Measurements from ENCODE around the gene TMA7B.

Gene TMA7B

DNA sequence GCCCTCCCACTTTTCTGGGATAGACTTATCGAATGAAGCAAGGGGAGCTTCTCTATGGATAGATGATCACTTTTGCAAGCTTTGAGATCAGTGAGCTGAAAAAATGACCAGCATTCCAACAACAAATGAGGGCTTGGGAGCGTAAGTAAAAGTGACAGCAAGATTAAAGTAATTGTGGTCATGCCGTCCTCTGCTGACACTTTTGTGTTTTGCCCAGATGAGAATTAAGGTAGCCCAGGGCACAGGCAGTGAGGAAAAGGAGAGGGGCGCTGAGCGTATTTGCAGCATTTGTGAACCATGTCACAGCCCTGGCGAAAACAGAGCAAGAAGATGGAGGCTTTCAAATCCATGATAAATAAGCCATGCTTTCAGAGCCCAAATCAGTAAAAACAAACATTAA is 24.6 kb upstream of the TMA7B start:
- no peaks in the 10 kb centered on the region for H3K36me3 ChIP-seq (ENCODE audit: control insufficient read depth in 1 of 2, insufficient read depth in 2 of 2, low read length in 2 of 2)
- H3K27me3 ChIP-seq (ENCODE audit: low read depth, low read length): no peaks in the 10 kb centered on the region
- no peak overlapping the region for H3K4me3 ChIP-seq (ENCODE audit: low read depth in 1 of 2, low read length in 2 of 2)
- no peak overlapping the region for H3K27ac ChIP-seq (ENCODE audit: low read length)
- no peaks in the 10 kb centered on the region for H3K4me1 ChIP-seq (ENCODE audit: control insufficient read depth in 1 of 2, insufficient read depth in 2 of 2, low read length in 2 of 2)
- no peaks in the 10 kb centered on the region for H3K9me3 ChIP-seq (ENCODE audit: control insufficient read depth in 1 of 2, low read length in 2 of 2)

GRCh38 chr22:39936523-39937145 is 23.6 kb upstream of the TMA7B start:
- no peaks in the 10 kb centered on the region for H3K4me1 ChIP-seq (ENCODE audit: control insufficient read depth in 1 of 2, insufficient read depth in 2 of 2, low read length in 2 of 2)
- H3K27ac ChIP-seq (ENCODE audit: low read length): no peak overlapping the region
- no peak overlapping the region for H3K4me3 ChIP-seq (ENCODE audit: low read depth in 1 of 2, low read length in 2 of 2)
- no peaks in the 10 kb centered on the region for H3K27me3 ChIP-seq (ENCODE audit: low read depth, low read length)
- no peaks in the 10 kb centered on the region for H3K36me3 ChIP-seq (ENCODE audit: control insufficient read depth in 1 of 2, insufficient read depth in 2 of 2, low read length in 2 of 2)
- H3K9me3 ChIP-seq (ENCODE audit: control insufficient read depth in 1 of 2, low read length in 2 of 2): no peaks in the 10 kb centered on the region

DNA sequence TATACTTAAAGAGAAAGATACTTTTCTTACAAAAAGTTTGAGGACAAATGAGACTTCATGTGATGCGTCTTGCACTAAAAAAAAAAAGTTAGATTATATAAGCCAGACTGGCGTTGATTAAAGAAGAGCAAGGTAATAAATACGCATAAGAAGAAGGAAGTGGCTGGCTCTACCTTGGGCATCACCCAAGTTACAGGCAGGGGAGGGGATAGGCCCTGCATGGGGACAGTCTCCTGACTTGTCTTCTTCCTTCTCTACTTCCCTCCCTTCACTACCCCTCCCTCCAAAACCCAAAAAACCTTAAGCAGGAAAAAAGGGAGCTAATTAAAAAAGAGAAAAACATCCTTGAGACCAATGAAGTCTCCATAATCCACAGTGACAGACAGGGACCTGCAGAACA is 22.3 kb upstream of the TMA7B start:
- no peaks in the 10 kb centered on the region for H3K9me3 ChIP-seq (ENCODE audit: control insufficient read depth in 1 of 2, low read length in 2 of 2)
- H3K4me3 ChIP-seq (ENCODE audit: low read depth in 1 of 2, low read length in 2 of 2): no peak overlapping the region
- no peaks in the 10 kb centered on the region for H3K4me1 ChIP-seq (ENCODE audit: control insufficient read depth in 1 of 2, insufficient read depth in 2 of 2, low read length in 2 of 2)
- no peaks in the 10 kb centered on the region for H3K36me3 ChIP-seq (ENCODE audit: control insufficient read depth in 1 of 2, insufficient read depth in 2 of 2, low read length in 2 of 2)
- no peak overlapping the region for H3K27ac ChIP-seq (ENCODE audit: low read length)
- no peaks in the 10 kb centered on the region for H3K27me3 ChIP-seq (ENCODE audit: low read depth, low read length)

- Histone ChIP-seq H3K27ac (ENCODE audit: low read length) (no peak overlapping the region), H3K4me3 (ENCODE audit: low read depth in 1 of 2, low read length in 2 of 2) (no peak overlapping the region), H3K36me3 (ENCODE audit: control insufficient read depth in 1 of 2, insufficient read depth in 2 of 2, low read length in 2 of 2) (no peaks in the 10 kb centered on the region), H3K27me3 (ENCODE audit: low read depth, low read length) (no peaks in the 10 kb centered on the region), H3K9me3 (ENCODE audit: control insufficient read depth in 1 of 2, low read length in 2 of 2) (no peaks in the 10 kb centered on the region), H3K4me1 (ENCODE audit: control insufficient read depth in 1 of 2, insufficient read depth in 2 of 2, low read length in 2 of 2) (no peaks in the 10 kb centered on the region)
These were observed 21.6 kb upstream of the TMA7B start for GRCh38 chr22:39938509-39939111.

GRCh38 chr22:39939830-39940229 is 20.4 kb upstream of the TMA7B start:
- Histone ChIP-seq H3K27me3 (ENCODE audit: low read depth, low read length) (no peaks in the 10 kb centered on the region), H3K4me3 (ENCODE audit: low read depth in 1 of 2, low read length in 2 of 2) (no peak overlapping the region), H3K27ac (ENCODE audit: low read length) (no peak overlapping the region), H3K36me3 (ENCODE audit: control insufficient read depth in 1 of 2, insufficient read depth in 2 of 2, low read length in 2 of 2) (no peaks in the 10 kb centered on the region), H3K9me3 (ENCODE audit: control insufficient read depth in 1 of 2, low read length in 2 of 2) (no peaks in the 10 kb centered on the region), H3K4me1 (ENCODE audit: control insufficient read depth in 1 of 2, insufficient read depth in 2 of 2, low read length in 2 of 2) (no peaks in the 10 kb centered on the region)

GRCh38 chr22:39940757-39941305 is 19.4 kb upstream of the TMA7B start:
- no peak overlapping the region for H3K27ac ChIP-seq (ENCODE audit: low read length)
- no peak overlapping the region for H3K4me3 ChIP-seq (ENCODE audit: low read depth in 1 of 2, low read length in 2 of 2)
- no peaks in the 10 kb centered on the region for H3K9me3 ChIP-seq (ENCODE audit: control insufficient read depth in 1 of 2, low read length in 2 of 2)

DNA sequence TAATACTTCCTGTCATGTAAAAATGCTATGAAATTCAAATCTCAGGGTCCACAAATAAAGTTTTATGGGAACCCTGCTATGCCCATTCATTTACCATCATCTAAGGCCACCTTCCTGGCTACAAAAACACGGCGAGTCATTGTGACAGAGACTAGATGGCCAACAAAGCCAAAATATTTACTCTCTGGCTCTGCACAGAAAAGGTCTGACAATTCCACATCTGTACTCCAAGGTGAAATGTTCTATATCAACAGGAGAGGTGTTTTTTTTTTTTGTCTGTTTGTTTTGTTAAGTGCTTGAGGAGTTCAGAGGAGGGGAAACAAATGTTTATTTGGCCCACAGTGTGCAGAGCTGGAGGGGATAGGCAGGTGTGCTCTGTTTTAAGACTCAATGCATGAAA is 18.6 kb upstream of the TMA7B start:
- no peaks in the 10 kb centered on the region for H3K27me3 ChIP-seq (ENCODE audit: low read depth, low read length)
- no peaks in the 10 kb centered on the region for H3K4me1 ChIP-seq (ENCODE audit: control insufficient read depth in 1 of 2, insufficient read depth in 2 of 2, low read length in 2 of 2)
- H3K9me3 ChIP-seq (ENCODE audit: control insufficient read depth in 1 of 2, low read length in 2 of 2): no peaks in the 10 kb centered on the region
- H3K4me3 ChIP-seq (ENCODE audit: low read depth in 1 of 2, low read length in 2 of 2): no peak overlapping the region
- H3K27ac ChIP-seq (ENCODE audit: low read length): no peak overlapping the region
- H3K36me3 ChIP-seq (ENCODE audit: control insufficient read depth in 1 of 2, insufficient read depth in 2 of 2, low read length in 2 of 2): no peaks in the 10 kb centered on the region

More at GRCh38 chr22:39940757-39941305, 19.4 kb upstream of the TMA7B start:
- Histone ChIP-seq H3K36me3 (ENCODE audit: control insufficient read depth in 1 of 2, insufficient read depth in 2 of 2, low read length in 2 of 2) (no peaks in the 10 kb centered on the region), H3K27me3 (ENCODE audit: low read depth, low read length) (no peaks in the 10 kb centered on the region), H3K4me1 (ENCODE audit: control insufficient read depth in 1 of 2, insufficient read depth in 2 of 2, low read length in 2 of 2) (no peaks in the 10 kb centered on the region)

- no peak overlapping the region for H3K27ac ChIP-seq (ENCODE audit: low read length)
- no peaks in the 10 kb centered on the region for H3K36me3 ChIP-seq (ENCODE audit: control insufficient read depth in 1 of 2, insufficient read depth in 2 of 2, low read length in 2 of 2)
- no peaks in the 10 kb centered on the region for H3K9me3 ChIP-seq (ENCODE audit: control insufficient read depth in 1 of 2, low read length in 2 of 2)
- no peaks in the 10 kb centered on the region for H3K27me3 ChIP-seq (ENCODE audit: low read depth, low read length)
- H3K4me3 ChIP-seq (ENCODE audit: low read depth in 1 of 2, low read length in 2 of 2): no peak overlapping the region
- no peaks in the 10 kb centered on the region for H3K4me1 ChIP-seq (ENCODE audit: control insufficient read depth in 1 of 2, insufficient read depth in 2 of 2, low read length in 2 of 2)
These were observed 17.6 kb upstream of the TMA7B start for GRCh38 chr22:39942439-39943230.

DNA sequence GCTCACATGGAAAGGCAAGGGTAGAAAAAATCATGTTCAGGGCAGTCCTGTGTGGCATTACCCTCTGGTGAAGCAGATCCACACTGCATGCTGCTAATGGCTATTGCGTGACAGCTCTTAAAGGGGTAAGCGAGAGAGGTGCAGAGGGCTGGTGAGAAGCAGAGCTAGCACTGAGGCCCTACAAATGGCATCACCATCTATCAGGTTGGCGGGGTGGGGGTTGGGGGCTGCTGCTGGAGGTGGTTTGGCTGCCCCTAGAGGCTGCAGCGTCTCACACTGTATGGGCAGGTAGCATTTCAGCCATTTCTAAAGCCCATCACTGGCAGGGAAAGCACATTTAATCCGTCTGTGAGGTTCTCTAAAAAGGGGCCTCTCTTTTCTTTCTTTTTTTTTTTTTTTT is 16.9 kb upstream of the TMA7B start:
- H3K27me3 ChIP-seq (ENCODE audit: low read depth, low read length): no peaks in the 10 kb centered on the region
- no peak overlapping the region for H3K27ac ChIP-seq (ENCODE audit: low read length)
- H3K9me3 ChIP-seq (ENCODE audit: control insufficient read depth in 1 of 2, low read length in 2 of 2): no peaks in the 10 kb centered on the region
- no peaks in the 10 kb centered on the region for H3K36me3 ChIP-seq (ENCODE audit: control insufficient read depth in 1 of 2, insufficient read depth in 2 of 2, low read length in 2 of 2)
- H3K4me3 ChIP-seq (ENCODE audit: low read depth in 1 of 2, low read length in 2 of 2): no peak overlapping the region
- H3K4me1 ChIP-seq (ENCODE audit: control insufficient read depth in 1 of 2, insufficient read depth in 2 of 2, low read length in 2 of 2): no peaks in the 10 kb centered on the region

DNA sequence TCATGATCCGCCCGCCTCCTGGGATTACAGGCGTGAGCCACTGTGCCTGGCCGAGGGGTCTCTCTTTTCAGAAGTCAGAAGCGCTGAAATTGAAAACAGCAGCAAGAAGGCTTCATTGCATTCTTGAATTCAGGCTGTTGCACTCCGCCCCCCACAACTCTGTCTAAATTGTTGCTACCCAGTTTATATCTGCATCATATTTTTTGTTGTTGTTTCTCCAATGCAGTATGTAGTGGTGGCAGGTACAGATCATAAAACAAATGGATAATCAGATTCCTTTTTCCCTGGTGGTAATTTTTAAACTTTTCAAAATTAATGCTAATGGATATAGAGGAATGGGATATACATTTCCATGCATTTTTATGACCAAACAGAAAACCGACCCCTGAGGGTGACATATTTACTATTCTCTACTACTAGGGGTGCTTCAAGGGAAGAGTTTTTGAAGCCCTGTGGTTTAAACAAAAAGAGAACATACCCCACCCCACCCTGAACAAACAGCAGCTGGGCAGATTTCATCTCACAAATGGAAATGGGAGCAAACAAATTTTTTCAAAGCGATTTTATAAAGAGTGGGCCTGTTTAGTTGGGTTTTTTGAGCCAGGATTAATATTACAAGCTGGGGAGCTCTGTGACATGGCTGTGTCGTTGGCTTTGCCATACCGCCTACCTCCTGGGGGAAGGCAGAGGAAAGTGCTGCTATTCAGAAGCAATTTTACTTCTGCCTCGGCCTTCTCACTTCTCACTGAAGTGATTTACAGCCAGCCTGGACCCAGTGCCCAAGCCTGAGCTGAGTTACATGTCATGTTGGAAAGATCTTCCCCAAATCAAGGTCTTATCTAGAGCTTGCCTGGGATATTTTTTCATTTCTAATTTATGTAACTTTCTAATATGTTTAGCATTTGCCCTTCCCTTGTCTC is 16.0 kb upstream of the TMA7B start:
- H3K36me3 ChIP-seq (ENCODE audit: control insufficient read depth in 1 of 2, insufficient read depth in 2 of 2, low read length in 2 of 2): no peaks in the 10 kb centered on the region
- H3K4me1 ChIP-seq (ENCODE audit: control insufficient read depth in 1 of 2, insufficient read depth in 2 of 2, low read length in 2 of 2): no peaks in the 10 kb centered on the region
- H3K4me3 ChIP-seq (ENCODE audit: low read depth in 1 of 2, low read length in 2 of 2): no peak overlapping the region
- H3K9me3 ChIP-seq (ENCODE audit: control insufficient read depth in 1 of 2, low read length in 2 of 2): no peaks in the 10 kb centered on the region
- no peak overlapping the region for H3K27ac ChIP-seq (ENCODE audit: low read length)
- H3K27me3 ChIP-seq (ENCODE audit: low read depth, low read length): no peaks in the 10 kb centered on the region

DNA sequence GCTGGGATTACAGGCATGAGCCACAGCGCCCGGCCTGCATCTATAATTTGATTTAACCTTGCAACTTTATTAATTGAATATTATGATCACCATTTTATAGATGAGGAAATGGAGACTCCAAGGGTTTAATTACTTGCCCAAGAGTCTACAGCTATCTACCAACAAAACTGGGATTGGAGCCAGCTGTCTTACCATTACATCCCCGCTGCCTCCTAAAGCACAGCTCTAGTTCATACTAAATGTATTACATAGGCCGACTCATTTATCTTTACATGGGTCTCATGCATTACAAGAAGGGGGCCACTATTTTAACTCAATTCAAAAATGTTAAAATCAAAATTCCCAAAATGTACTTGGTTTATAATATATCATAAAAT is 14.1 kb upstream of the TMA7B start:
- no peak overlapping the region for H3K4me3 ChIP-seq (ENCODE audit: low read depth in 1 of 2, low read length in 2 of 2)
- H3K36me3 ChIP-seq (ENCODE audit: control insufficient read depth in 1 of 2, insufficient read depth in 2 of 2, low read length in 2 of 2): no peaks in the 10 kb centered on the region
- H3K27me3 ChIP-seq (ENCODE audit: low read depth, low read length): no peaks in the 10 kb centered on the region
- no peaks in the 10 kb centered on the region for H3K9me3 ChIP-seq (ENCODE audit: control insufficient read depth in 1 of 2, low read length in 2 of 2)
- H3K27ac ChIP-seq (ENCODE audit: low read length): no peak overlapping the region
- H3K4me1 ChIP-seq (ENCODE audit: control insufficient read depth in 1 of 2, insufficient read depth in 2 of 2, low read length in 2 of 2): no peaks in the 10 kb centered on the region
